Body of pancreas (tissue), 4 donors: ENCODE measurements around the gene CAMTA1. TPM values are rescaled to one million over a fixed set of nuclear protein-coding genes. Genes with fewer than 3 reads are reported as not detected.

Source experiments
- ATAC-seq: fragments of 150-250 bp; one replicate; pipeline ENCODE4 v1.9.1; 2016
- DNase-seq, 4 donors: peaks; one replicate each; pipeline ENCODE4 v3.0.0-alpha.2; 2019
- H3K27ac ChIP-seq, 4 donors: fragments of 200-600 bp; sonication (generic); 1 replicate in 3 of 4; 2 replicates in 1 of 4; pipeline versions ENCODE4 v1.5.1 to v1.6.1; 2016 to 2019; ENCODE audit warnings: mild to moderate bottlenecking in 1 of 4, mixed read lengths in 1 of 4, moderate library complexity in 1 of 4
- H3K27me3 ChIP-seq, 2 donors: fragments of 200-600 bp; sonication (generic); one replicate each; pipeline ENCODE4 v1.6.0; 2016; ENCODE audit warnings: mild to moderate bottlenecking in 1 of 2
- H3K36me3 ChIP-seq, 2 donors: fragments of 200-600 bp; sonication (generic); replicated peaks in 1 of 2; 2 replicates each; pipeline ENCODE4 v1.5.1; 2016; ENCODE audit warnings: low read depth in 2 of 2; ENCODE audit not compliant: insufficient read depth in 1 of 2
- H3K4me1 ChIP-seq: fragments of 200-600 bp; sonication (generic); one replicate; pipeline ENCODE4 v1.6.0; 2016
- H3K4me3 ChIP-seq, 2 donors: fragments of 200-600 bp; sonication (generic); 1 replicate in 1 of 2; 2 replicates in 1 of 2; pipeline ENCODE4 v1.5.1; 2016 to 2019
- H3K9me3 ChIP-seq, 3 donors: fragments of 200-600 bp; sonication (generic); 1 replicate in 2 of 3; 2 replicates in 1 of 3; pipeline ENCODE4 v1.5.1; 2016
- CTCF ChIP-seq, 7 experiments: fragments of 450-650 bp in 4 of 7; fragments of 200-600 bp in 3 of 7; sonication (generic) in 3 of 7; IDR thresholded peaks; one replicate each; pipeline ENCODE4 v1.5.1; 2016 to 2019; ENCODE audit warnings: antibody characterized with exemption in 7 of 7
- POLR2A ChIP-seq, 3 donors: fragments of 450-650 bp; IDR thresholded peaks; one replicate each; pipeline ENCODE4 v1.6.1; 2016; ENCODE audit warnings: antibody characterized with exemption in 3 of 3, mild to moderate bottlenecking in 2 of 3
- WGBS, 2 donors: methylation state at CpG; one replicate each; pipeline ENCODE4 v1.1.5; 2017; 5-methylcytosine and 5-hydroxymethylcytosine counted together
- intact Hi-C: fragments of 100-400 bp; cut with DNase I; formaldehyde crosslinking; loops from one replicate; pipeline ENCODE4 v1.15.1; 2023
- total RNA-seq, 2 donors: library from RNA; depleted of rRNA; stranded (reverse); fragments of >200 nt; gene quantifications; one replicate each; pipeline ENCODE4 v1.1.0, GENCODE V29; 2016

CAMTA1 gene
- total RNA-seq, 2 donors from 2014 or later: 36.3 to 59.7 TPM

- Histone ChIP-seq H3K4me1 (no peaks in the 10 kb centered on the region), H3K4me3 (no peak overlapping the region), H3K36me3 (no peaks in the 10 kb centered on the region), H3K27me3 (no peaks in the 10 kb centered on the region), H3K27ac (no peak overlapping the region), H3K9me3 (no peaks in the 10 kb centered on the region)
- no peak for ATAC-seq
- intact Hi-C loops: no loop called here
- DNase-seq: no peak
- 70 to 82% methylated on average over 4 to 6 of the region's 6 CpGs for WGBS, 2 donors
- TF ChIP-seq POLR2A (IDR thresholded peaks at IDR 0.05): no peak
- TF ChIP-seq CTCF (IDR thresholded peaks at IDR 0.05): no peak
These were observed 447.9 kb downstream of the CAMTA1 start for GRCh38 chr1:7233237-7233540.

- no peak overlapping the region for H3K4me3 ChIP-seq
- TF ChIP-seq CTCF (IDR thresholded peaks at IDR 0.05): no peak
- TF ChIP-seq POLR2A (IDR thresholded peaks at IDR 0.05): no peak
- no peak for ATAC-seq
- no peak overlapping the region for H3K27ac ChIP-seq
- WGBS, 2 donors: 80 to 85% methylated on average over 28 of the region's 28 CpGs
- no peaks in the 10 kb centered on the region for H3K36me3 ChIP-seq
- H3K27me3 ChIP-seq: no peaks in the 10 kb centered on the region
- no peak for DNase-seq
- no peaks in the 10 kb centered on the region for H3K4me1 ChIP-seq
- H3K9me3 ChIP-seq: no peaks in the 10 kb centered on the region
- intact Hi-C loops: no loop called here
These were observed 448.6 kb downstream of the CAMTA1 start for GRCh38 chr1:7233646-7234470.

- WGBS, 2 donors: 33 to 36% methylated on average over 5 to 9 of the region's 9 CpGs
- DNase-seq (no peak), ATAC-seq (no peak)
- Histone ChIP-seq H3K36me3 (no peaks in the 10 kb centered on the region), H3K4me1 (no peaks in the 10 kb centered on the region), H3K27ac (no peak overlapping the region), H3K27me3 (no peaks in the 10 kb centered on the region), H3K9me3 (no peaks in the 10 kb centered on the region), H3K4me3 (no peak overlapping the region)
- intact Hi-C loops: no loop called here
- TF ChIP-seq CTCF (IDR thresholded peaks at IDR 0.05) (no peak), POLR2A (IDR thresholded peaks at IDR 0.05) (no peak)
These were observed 449.2 kb downstream of the CAMTA1 start for GRCh38 chr1:7234471-7234755.

- DNase-seq (no peak), ATAC-seq (no peak)
- H3K27me3 ChIP-seq: no peaks in the 10 kb centered on the region
- 54 to 60% methylated on average over 9 to 17 of the region's 17 CpGs for WGBS, 2 donors
- H3K36me3 ChIP-seq: no peaks in the 10 kb centered on the region
- intact Hi-C loops: no loop called here
- H3K27ac ChIP-seq: no peak overlapping the region
- TF ChIP-seq POLR2A (IDR thresholded peaks at IDR 0.05) (no peak), CTCF (IDR thresholded peaks at IDR 0.05) (no peak)
- no peak overlapping the region for H3K4me3 ChIP-seq
- H3K9me3 ChIP-seq: no peaks in the 10 kb centered on the region
- H3K4me1 ChIP-seq: no peaks in the 10 kb centered on the region
These were observed 450.7 kb downstream of the CAMTA1 start for GRCh38 chr1:7235871-7236517.
